NT2/D1 (cell line): Measurements from ENCODE around the gene UBE3A.

Experiments used
- DNase-seq: peaks from one replicate; pipeline ENCODE4 v3.0.0-alpha.2; 2011; ENCODE audit warnings: low read depth, low spot score
- H3K27me3 ChIP-seq: 2 replicates; pipeline ENCODE4 v1.6.0; 2011; ENCODE audit warnings: mild to moderate bottlenecking; ENCODE audit not compliant: insufficient read length, insufficient read depth
- H3K36me3 ChIP-seq: 2 replicates; pipeline ENCODE4 v1.6.1; 2011; ENCODE audit warnings: mild to moderate bottlenecking, low read length, mixed read lengths; ENCODE audit not compliant: insufficient read depth, insufficient read length
- H3K4me1 ChIP-seq: 2 replicates; pipeline ENCODE4 v1.5.1; 2011; ENCODE audit not compliant: insufficient read depth, insufficient read length
- H3K4me3 ChIP-seq: 2 replicates; pipeline ENCODE4 v1.5.1; 2011; ENCODE audit warnings: low read depth; ENCODE audit not compliant: insufficient read length
- H3K9ac ChIP-seq: 2 replicates; pipeline ENCODE4 v1.6.0; 2011; ENCODE audit warnings: low read depth; ENCODE audit not compliant: insufficient read length
- H3K9me3 ChIP-seq: 2 replicates; pipeline ENCODE4 v1.5.1; 2011; ENCODE audit warnings: mild to moderate bottlenecking, low read length; ENCODE audit not compliant: insufficient read depth
- SUZ12 ChIP-seq: IDR thresholded peaks from 2 replicates; pipeline ENCODE4 v1.6.1; 2011; ENCODE audit not compliant: insufficient read length, insufficient read depth; ENCODE audit errors: extremely low read depth
- YY1 ChIP-seq: IDR thresholded peaks from 2 replicates; pipeline ENCODE4 v1.6.1; 2011; ENCODE audit not compliant: insufficient read length, insufficient read depth
- ZNF274 ChIP-seq: IDR thresholded peaks from 2 replicates; pipeline ENCODE4 v1.6.1; 2011; ENCODE audit warnings: mild to moderate bottlenecking, low read depth, low read length

UBE3A gene

GRCh38 chr15:25325187-25325586, 113.6 kb downstream of the UBE3A start:
- no peak for DNase-seq
- Histone ChIP-seq H3K4me3 (no peak overlapping the region), H3K9me3 (no peaks in the 10 kb centered on the region; the same call in 1 of the 2 replicates), H3K9ac (no peak overlapping the region), H3K27me3 (no peaks in the 10 kb centered on the region), H3K4me1 (no peaks in the 10 kb centered on the region), H3K36me3 (no peaks in the 10 kb centered on the region)
- TF ChIP-seq SUZ12 (no peak), ZNF274 (no peak), YY1 (no peak)

- H3K27me3 ChIP-seq = no peaks in the 10 kb centered on the region
- no peaks in the 10 kb centered on the region for H3K4me1 ChIP-seq
- H3K36me3 ChIP-seq = no peaks in the 10 kb centered on the region
- no peak overlapping the region for H3K4me3 ChIP-seq
- no peaks in the 10 kb centered on the region; the same call in 1 of the 2 replicates for H3K9me3 ChIP-seq
- H3K9ac ChIP-seq = no peak overlapping the region
- no peak for TF ChIP-seq SUZ12
- TF ChIP-seq YY1 = no peak
- TF ChIP-seq ZNF274 = no peak
- no peak for DNase-seq
Observed at GRCh38 chr15:25323420-25323819, 115.4 kb downstream of the UBE3A start.

- TF ChIP-seq SUZ12 = no peak
- TF ChIP-seq ZNF274 = no peak
- TF ChIP-seq YY1 = no peak
- Histone ChIP-seq H3K9me3 (no peaks in the 10 kb centered on the region), H3K9ac (no peak overlapping the region), H3K4me3 (no peak overlapping the region), H3K4me1 (no peaks in the 10 kb centered on the region), H3K36me3 (no peaks in the 10 kb centered on the region), H3K27me3 (no peaks in the 10 kb centered on the region)
- DNase-seq = no peak
Observed at GRCh38 chr15:25287823-25288222, 151.0 kb downstream of the UBE3A start.
